ENCODE data around the gene MSRB3.

Gene MSRB3

GRCh38 chr12:65343801-65344200, 65.3 kb downstream of the MSRB3 start:
- H3K4me2 ChIP-seq (ENCODE audit: low read depth, low read length, poor library complexity, severe bottlenecking): no peak overlapping the region
- H3K4me3 ChIP-seq (ENCODE audit: low read length, poor library complexity, severe bottlenecking): no peak overlapping the region
- H3K9me3 ChIP-seq (ENCODE audit: insufficient read depth, low read depth, low read length): no peaks in the 10 kb centered on the region
- H3K36me3 ChIP-seq (ENCODE audit: insufficient read depth, low read length): no peaks in the 10 kb centered on the region
- no peak overlapping the region for H2AFZ ChIP-seq (ENCODE audit: low read length)
- no peaks in the 10 kb centered on the region for H3K27me3 ChIP-seq (ENCODE audit: insufficient read depth, low read length, poor library complexity, severe bottlenecking)
- H3K4me1 ChIP-seq (ENCODE audit: insufficient read depth, low read length, poor library complexity, severe bottlenecking): no peaks in the 10 kb centered on the region
- TF ChIP-seq CTCF (conservative IDR thresholded peaks at IDR 0.05; ENCODE audit: low read length) (no peak), EZH2phosphoT487 (IDR thresholded peaks at IDR 0.05; ENCODE audit: borderline replicate concordance) (no peak)
- no peaks in the 10 kb centered on the region for H3K9me2 ChIP-seq (replicated peaks; ENCODE audit: low read depth, low read length)
- no peaks in the 10 kb centered on the region for H3F3A ChIP-seq (ENCODE audit: low read depth)
- H3K9ac ChIP-seq (ENCODE audit: low read depth, low read length, poor library complexity, severe bottlenecking): no peak overlapping the region
- no peaks in the 10 kb centered on the region for H4K20me1 ChIP-seq (ENCODE audit: insufficient read depth, low read length, poor library complexity, severe bottlenecking)
- no peaks in the 10 kb centered on the region for H3K79me2 ChIP-seq (ENCODE audit: insufficient read depth, low read length)

GRCh38 chr12:65355461-65355860, 77.0 kb downstream of the MSRB3 start:
- Histone ChIP-seq H4K20me1 (ENCODE audit: insufficient read depth, low read length, poor library complexity, severe bottlenecking) (peaks cover 3% of the 10 kb centered on the region), H3K4me1 (ENCODE audit: insufficient read depth, low read length, poor library complexity, severe bottlenecking) (peaks cover 5% of the 10 kb centered on the region), H3K9ac (ENCODE audit: low read depth, low read length, poor library complexity, severe bottlenecking) (no peak overlapping the region), H3K9me2 (replicated peaks; ENCODE audit: low read depth, low read length) (no peaks in the 10 kb centered on the region), H3K9me3 (ENCODE audit: insufficient read depth, low read depth, low read length) (no peaks in the 10 kb centered on the region), H2AFZ (ENCODE audit: low read length) (no peak overlapping the region), H3K4me2 (ENCODE audit: low read depth, low read length, poor library complexity, severe bottlenecking) (no peak overlapping the region), H3K27me3 (ENCODE audit: insufficient read depth, low read length, poor library complexity, severe bottlenecking) (no peaks in the 10 kb centered on the region), H3F3A (ENCODE audit: low read depth) (no peaks in the 10 kb centered on the region), H3K36me3 (ENCODE audit: insufficient read depth, low read length) (no peaks in the 10 kb centered on the region), H3K79me2 (ENCODE audit: insufficient read depth, low read length) (no peaks in the 10 kb centered on the region), H3K4me3 (ENCODE audit: low read length, poor library complexity, severe bottlenecking) (no peak overlapping the region)
- TF ChIP-seq EZH2phosphoT487 (IDR thresholded peaks at IDR 0.05; ENCODE audit: borderline replicate concordance) (no peak), CTCF (conservative IDR thresholded peaks at IDR 0.05; ENCODE audit: low read length) (no peak)

GRCh38 chr12:65362234-65363031, 84.0 kb downstream of the MSRB3 start:
- Histone ChIP-seq H3F3A (ENCODE audit: low read depth) (no peaks in the 10 kb centered on the region), H2AFZ (ENCODE audit: low read length) (no peak overlapping the region), H3K4me3 (ENCODE audit: low read length, poor library complexity, severe bottlenecking) (no peak overlapping the region), H3K27me3 (ENCODE audit: insufficient read depth, low read length, poor library complexity, severe bottlenecking) (no peaks in the 10 kb centered on the region), H3K9me2 (replicated peaks; ENCODE audit: low read depth, low read length) (no peaks in the 10 kb centered on the region), H3K79me2 (ENCODE audit: insufficient read depth, low read length) (no peaks in the 10 kb centered on the region), H3K36me3 (ENCODE audit: insufficient read depth, low read length) (peaks cover 7% of the 10 kb centered on the region; the same call in 1 of the 2 replicates), H3K4me1 (ENCODE audit: insufficient read depth, low read length, poor library complexity, severe bottlenecking) (peaks cover 12% of the 10 kb centered on the region), H4K20me1 (ENCODE audit: insufficient read depth, low read length, poor library complexity, severe bottlenecking) (no peaks in the 10 kb centered on the region), H3K9ac (ENCODE audit: low read depth, low read length, poor library complexity, severe bottlenecking) (no peak overlapping the region), H3K4me2 (ENCODE audit: low read depth, low read length, poor library complexity, severe bottlenecking) (no peak overlapping the region), H3K9me3 (ENCODE audit: insufficient read depth, low read depth, low read length) (no peaks in the 10 kb centered on the region)
- no peak for TF ChIP-seq EZH2phosphoT487 (IDR thresholded peaks at IDR 0.05; ENCODE audit: borderline replicate concordance)
- TF ChIP-seq CTCF (conservative IDR thresholded peaks at IDR 0.05; ENCODE audit: low read length): no peak
